Caki2 (cell line): ENCODE data around the gene TNS3. TPM values are rescaled to one million over a fixed set of nuclear protein-coding genes. Genes with fewer than 3 reads are reported as not detected.

Experiments
- DNase-seq: peaks from one replicate; pipeline ENCODE4 v3.0.0-alpha.2; 2015; ENCODE audit warnings: low read depth
- in situ Hi-C: cut with HindIII; loops from 2 replicates; pipeline ENCODE4 v1.10.0; 2016; ENCODE audit warnings: low sequenced_read_pairs, low pct_unique_long_range_greater_than_20kb, mixed read lengths
- total RNA-seq: library from RNA; depleted of rRNA; stranded (reverse); fragments of >200 nt; shearing (Covaris generic); gene quantifications from 2 replicates; pipeline ENCODE4 v1.2.3, GENCODE V29; 2014; ENCODE audit warnings: low replicate concordance

TNS3 gene
- total RNA-seq, 1 experiment from 2014 or later, result 50.5 TPM

- in situ Hi-C loops, result no loop called here
Observed at GRCh38 chr7:47333959-47334358, 248.0 kb downstream of the TNS3 start.

GRCh38 chr7:47333554-47333887, 248.4 kb downstream of the TNS3 start:
- DNase-seq, result no peak
- in situ Hi-C loops, result no loop called here

More at GRCh38 chr7:47333959-47334358, 248.0 kb downstream of the TNS3 start:
- no peak for DNase-seq

GRCh38 chr7:47332681-47333553, 249.0 kb downstream of the TNS3 start:
- in situ Hi-C loops, result no loop called here
- DNase-seq, result no peak

DNA sequence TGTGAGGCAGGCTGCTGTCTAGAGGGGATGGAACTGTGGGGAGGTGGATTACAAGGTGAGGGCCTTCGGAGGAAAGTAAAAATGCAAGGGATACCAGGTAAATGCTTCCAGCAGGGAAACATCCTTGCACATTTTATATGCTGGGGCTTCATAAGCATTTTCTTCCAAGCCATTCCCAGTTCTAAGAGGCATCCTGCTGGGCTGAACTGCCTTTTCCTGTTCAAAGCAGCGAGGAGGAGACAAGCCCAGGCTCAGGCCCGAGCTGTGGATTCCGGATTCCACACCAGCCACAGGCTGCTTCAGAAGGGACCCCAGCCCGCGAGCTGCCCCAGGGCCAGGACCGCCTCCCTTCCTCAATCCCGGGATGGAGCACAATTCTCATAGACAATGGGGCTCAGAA, 249.7 kb downstream of the TNS3 start:
- DNase-seq, result no peak
- in situ Hi-C loops, result no loop called here

DNA sequence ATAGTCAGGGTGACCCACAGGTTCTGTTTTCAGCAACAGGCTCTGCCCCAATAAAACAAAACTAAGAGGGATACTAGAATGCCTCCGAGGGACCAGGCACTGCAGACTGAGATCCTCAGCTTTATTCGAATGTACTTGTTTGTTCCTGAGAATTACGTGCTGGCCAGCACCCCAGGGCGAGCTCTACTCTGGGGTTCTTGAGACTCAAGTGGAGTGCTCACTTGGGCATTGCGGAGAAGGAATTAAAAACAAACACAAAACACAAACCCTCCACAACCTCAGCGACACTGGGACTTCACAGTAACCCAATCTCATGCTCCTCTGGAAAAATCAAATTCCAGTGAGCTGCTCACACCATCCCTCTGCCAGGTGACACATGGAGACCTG, 250.7 kb downstream of the TNS3 start:
- in situ Hi-C loops, result no loop called here
- no peak for DNase-seq

GRCh38 chr7:47330561-47331178, 251.2 kb downstream of the TNS3 start:
- no peak for DNase-seq
- in situ Hi-C loops, result no loop called here

DNA sequence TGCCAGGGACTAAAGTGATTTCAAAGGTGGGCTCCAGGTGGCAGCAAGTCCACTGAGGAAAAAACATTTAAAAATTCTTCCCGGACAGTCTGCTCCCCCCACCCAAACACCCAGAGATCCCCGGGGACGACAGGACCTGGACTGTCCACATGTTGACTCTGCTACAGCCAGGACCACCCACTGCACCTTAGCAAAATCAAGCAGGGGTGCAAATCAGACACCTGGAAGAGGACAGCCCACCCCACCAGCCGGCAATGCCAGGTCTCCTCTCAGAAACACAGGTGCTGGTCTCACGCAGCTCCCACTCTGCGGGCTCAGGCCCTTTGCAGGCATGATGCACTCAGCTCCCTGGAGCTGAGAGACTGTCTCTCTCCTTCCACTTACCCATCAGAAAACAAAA, 251.9 kb downstream of the TNS3 start:
- DNase-seq, result no peak
- in situ Hi-C loops, result no loop called here

DNA sequence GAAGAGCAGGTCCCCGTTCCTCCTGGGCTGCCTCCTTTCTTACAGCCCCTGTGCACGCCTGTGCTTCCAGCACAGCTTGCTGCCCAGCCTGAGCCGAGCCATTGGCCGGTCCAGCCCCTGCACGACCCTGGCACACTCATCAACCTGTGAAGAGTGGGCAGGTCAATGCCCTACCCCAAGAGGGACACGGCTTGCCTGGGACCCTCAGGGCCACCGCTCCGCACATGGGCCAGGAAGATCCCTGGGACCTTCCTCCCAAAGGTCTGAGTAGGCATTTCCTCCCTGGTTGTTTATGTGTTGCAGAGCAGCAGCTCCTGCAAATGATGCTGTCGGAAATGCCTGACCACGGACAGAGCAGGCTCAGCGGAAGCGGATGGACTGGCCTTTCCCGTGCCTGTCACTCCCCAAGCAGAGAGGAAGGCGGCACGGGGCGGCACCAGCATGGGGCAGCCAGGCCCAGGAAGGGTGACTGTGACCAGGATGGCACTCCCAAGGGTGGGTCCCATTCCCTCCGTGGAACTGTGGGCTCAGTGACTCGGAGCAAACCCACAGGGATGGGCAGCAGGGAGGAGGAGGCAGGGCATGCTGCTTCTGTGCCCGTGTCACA, 252.5 kb downstream of the TNS3 start:
- DNase-seq, result no peak
- in situ Hi-C loops, result no loop called here

GRCh38 chr7:47328392-47329319, 253.3 kb downstream of the TNS3 start:
- in situ Hi-C loops, result no loop called here

DNA sequence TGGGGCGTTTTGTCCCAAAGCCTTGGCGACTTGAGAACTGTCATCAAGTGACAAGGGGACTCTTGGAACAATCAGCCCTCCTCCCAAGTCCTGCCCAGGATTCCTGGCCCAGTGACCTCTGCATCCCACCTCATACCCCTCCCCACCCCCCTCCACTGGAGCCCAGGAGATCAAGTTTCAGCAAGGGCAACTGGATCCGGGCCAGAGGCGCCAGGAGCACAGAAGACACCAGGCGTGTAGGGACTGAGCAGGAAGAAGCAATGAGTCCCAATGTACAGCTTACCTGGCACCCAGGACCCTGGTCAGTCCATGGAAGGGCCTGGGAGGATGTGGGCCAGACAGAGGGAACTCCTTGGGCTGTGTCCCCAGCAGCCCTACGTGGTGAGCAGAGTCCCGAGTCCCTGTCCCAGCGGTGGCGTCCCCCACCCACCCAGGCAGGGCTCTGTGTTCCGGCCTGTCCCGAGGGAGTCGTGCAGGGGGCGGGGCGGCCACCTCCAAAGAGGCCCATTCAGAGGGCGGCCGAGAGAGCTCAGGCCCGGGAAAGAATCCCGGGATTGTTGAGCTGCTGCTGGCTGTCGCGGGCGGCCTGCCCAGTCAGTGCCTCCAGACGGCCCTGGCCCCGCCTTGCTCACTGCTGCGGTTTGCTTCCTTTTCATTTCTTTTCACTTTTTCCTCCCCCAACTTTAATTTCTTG, 254.1 kb downstream of the TNS3 start:
- DNase-seq, result no peak
- in situ Hi-C loops, result no loop called here

More at GRCh38 chr7:47328392-47329319, 253.3 kb downstream of the TNS3 start:
- DNase-seq, result no peak

GRCh38 chr7:47327346-47327697, 254.6 kb downstream of the TNS3 start:
- in situ Hi-C loops, result no loop called here
- no peak for DNase-seq

- in situ Hi-C loops, result no loop called here
- DNase-seq, result no peak
Observed at GRCh38 chr7:47326808-47327207, 255.1 kb downstream of the TNS3 start.

DNA sequence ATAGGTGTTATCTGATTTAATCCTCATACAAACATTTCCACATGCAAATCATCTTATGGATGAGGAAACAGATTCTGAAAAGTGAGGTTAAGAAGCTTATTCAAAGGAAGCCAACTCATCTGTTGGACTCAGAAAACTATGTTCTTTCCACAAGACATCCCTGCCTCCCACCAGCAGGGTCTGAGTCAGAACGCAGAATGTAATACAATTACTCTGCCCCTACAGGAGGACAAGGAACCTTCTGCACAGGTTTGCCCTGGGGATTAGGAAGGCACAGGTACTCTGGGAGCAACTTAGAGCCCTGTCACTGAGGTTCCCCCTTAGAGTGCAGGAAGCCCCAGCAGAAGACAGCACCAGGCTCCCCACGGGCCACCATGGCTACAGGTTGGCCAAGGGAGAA, 255.7 kb downstream of the TNS3 start:
- no peak for DNase-seq

GRCh38 chr7:47325337-47325736, 256.6 kb downstream of the TNS3 start:
- in situ Hi-C loops, result no loop called here
- DNase-seq, result no peak

More for the DNA sequence above, 255.7 kb downstream of the TNS3 start:
- in situ Hi-C loops, result no loop called here

DNA sequence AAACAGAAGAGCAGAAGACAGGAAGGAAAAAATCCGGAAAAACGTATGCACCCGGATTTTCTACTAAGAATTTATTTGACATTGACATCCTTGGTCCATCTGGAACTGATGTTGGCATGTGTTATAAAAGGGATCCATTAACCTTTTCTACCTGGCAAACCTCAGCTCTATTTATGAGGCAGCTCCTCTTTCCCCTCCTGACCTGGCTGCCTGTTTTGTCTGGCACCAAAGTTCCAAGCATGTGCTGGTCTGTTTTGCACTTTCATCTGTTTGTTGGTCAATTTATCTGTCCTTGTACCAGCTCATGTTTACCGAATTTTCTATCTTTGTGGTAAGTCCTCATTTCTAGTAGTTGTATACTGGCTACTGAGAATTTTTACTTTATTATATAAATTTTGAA, 258.0 kb downstream of the TNS3 start:
- DNase-seq, result no peak
- in situ Hi-C loops, result no loop called here

- in situ Hi-C loops, result no loop called here
- DNase-seq, result no peak
Observed at GRCh38 chr7:47322731-47323130, 259.2 kb downstream of the TNS3 start.

DNA sequence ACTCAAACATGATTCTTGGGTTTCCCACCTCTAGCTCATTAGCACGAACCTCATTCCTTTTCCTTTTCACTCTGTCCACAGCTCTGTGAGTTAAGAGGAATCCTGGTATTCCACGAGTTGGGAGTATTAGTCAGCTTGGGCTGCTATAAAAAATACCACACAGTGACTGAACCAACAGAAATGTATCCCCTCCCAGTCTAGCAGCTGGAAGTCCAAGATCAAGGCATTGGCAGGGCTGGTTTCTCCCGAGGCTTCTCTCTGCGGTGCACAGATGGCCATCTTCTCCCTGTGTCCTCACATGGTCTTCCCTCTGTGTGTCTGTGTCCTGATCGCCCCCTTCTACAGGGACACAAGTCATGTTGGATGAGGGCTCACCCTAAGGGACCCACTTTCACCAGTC, 261.6 kb downstream of the TNS3 start:
- DNase-seq, result no peak

More for the DNA sequence above, 261.6 kb downstream of the TNS3 start:
- in situ Hi-C loops, result no loop called here
